Stimulated activated CD4-positive, alpha-beta T cell treated with anti-CD3 and anti-CD28 coated beads, Interleukin-12 subunit alpha, Interleukin-12 subunit beta, amount 100 ng/mL, for 4 hours (primary cell): ENCODE results near the gene MAP3K3.
A peak's percentile ranks its signal among the peaks of the same experiment; 100 is the strongest.

Source experiments
- DNase-seq: peaks from one replicate; pipeline ENCODE4 v3.0.0-alpha.2; 2020

The MAP3K3 gene

DNA sequence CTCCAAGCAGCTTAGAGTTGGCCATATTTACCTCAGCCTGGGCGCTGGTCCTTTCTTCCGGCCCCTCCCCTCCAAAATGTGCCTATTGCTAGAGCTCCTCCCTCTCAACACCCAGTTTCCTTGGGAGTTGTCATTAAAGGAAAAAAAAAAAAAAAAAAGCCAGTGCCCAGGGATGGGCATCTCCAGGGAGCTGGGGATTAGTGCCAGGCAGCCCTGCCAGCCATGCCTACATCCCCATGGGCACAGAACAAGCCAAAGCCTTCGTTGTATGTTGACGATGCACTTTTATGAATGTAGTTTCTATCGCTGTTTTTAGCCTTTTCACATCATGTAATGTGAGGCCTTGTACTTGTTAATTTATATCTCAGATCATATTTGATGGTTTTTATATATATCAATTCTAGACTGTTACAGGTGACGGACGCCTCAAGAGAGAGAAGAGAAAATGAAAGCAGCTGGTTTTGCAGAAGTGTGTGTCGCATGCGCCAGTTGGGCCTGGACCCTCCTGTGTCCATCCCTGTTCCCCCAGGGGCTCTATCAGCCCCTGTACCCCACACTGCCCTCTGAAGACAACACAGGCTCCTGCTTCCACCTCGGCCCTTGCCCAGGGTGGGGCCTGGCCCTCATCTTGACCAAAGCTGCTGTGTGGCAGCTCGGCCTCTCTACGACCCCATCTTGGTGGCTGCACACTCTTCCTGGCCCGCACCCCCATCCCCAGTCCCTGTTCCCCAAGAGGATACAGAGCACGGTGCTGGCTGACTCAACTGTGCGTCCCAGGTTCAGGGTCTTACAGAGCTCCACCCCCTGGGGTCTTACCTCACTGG is 72.9 kb downstream of the MAP3K3 start:
- no peak for DNase-seq

DNA sequence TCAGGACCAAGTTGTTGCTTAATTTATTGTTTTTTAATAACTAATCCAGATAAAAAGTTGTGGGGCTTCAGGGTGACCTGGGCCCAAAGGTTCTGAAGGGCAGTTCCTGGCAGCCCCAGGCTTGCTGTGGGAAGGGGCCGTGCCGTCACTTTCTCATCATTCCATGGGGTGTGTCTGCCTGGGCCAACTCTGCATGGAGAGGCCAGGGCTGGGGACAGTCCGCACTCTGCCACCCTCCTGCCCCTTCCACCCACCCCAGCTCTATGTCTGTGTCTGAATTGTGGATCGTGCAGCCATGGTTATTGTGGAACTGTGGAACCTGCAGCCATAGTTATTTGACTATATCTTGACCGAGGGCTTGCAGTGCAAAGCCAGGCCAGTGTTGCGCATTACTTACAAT is 73.7 kb downstream of the MAP3K3 start:
- no peak for DNase-seq

DNA sequence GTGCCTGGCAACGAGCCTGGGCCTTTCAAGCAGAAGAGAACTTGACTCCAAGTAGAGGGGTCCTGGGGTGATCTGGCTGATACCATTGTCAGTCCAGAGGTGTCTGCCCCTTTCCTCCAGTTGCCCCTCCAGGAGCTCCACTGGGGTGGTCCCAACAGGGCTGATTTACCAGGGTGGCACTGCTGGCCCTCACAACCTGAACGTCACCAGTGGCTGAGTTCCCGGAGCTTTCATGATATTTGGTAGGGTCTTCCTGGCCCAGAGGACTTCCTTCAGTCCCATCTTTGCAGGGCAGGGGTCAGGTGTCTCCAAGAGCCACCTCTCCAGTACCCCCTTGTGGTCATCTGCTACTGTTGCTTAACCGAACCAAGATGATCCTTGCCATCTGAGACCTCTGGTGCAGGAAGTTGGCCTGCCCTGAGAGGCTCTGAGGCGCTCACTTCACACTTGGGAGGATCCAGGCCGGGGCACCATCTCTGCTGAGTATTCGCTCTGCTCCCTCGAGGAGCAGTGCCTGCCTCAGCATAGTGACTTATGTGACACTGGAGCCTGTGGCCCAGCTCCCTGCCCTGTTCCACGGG is 74.3 kb downstream of the MAP3K3 start:
- peak; percentile 20 for DNase-seq

DNA sequence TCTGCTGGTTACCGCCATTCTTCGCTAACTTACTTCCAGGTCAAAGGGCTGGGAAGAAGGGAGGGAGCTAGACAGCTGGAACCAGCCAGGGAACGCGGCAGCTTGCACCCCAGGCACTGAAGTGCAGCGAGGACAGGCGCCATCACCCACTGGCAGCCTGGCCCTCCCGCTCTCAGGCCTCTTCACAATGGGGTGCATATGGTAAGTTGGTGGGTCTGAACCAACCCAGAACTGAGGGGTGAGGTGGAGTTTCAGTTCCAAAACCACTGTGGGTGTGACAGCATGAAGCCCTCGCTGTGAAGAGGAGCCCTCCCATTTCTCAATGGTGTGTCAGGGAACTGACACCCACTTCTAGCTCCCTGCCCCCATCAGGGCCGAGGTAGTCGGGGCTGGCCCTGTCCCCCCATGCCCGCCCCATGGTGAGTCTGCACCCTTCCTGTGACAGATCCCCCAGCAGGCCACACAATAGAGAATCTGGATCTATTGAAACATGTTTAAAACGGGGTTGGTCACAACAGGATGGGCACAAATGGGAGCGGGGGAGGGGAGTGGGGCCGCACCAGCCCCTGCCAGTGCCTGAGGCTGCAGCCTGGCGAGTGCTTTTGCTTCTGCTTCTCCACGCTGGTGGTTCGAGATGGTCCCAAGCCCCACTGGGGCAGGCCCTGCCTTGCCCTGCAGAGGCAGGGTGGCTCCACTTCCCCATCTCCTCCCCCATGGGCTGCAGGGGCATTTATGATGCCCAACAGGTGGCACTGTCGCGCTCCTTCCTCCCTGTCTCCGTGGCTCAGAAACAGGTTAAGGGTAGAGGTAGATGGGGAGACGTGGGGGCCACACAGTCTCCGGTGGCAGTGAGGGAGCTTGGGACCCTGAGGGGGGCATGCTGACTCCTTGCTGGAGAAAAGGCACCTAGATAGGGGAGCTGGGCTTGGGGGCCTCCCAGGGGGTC is 75.4 kb downstream of the MAP3K3 start:
- peak; percentile 65 for DNase-seq

DNA sequence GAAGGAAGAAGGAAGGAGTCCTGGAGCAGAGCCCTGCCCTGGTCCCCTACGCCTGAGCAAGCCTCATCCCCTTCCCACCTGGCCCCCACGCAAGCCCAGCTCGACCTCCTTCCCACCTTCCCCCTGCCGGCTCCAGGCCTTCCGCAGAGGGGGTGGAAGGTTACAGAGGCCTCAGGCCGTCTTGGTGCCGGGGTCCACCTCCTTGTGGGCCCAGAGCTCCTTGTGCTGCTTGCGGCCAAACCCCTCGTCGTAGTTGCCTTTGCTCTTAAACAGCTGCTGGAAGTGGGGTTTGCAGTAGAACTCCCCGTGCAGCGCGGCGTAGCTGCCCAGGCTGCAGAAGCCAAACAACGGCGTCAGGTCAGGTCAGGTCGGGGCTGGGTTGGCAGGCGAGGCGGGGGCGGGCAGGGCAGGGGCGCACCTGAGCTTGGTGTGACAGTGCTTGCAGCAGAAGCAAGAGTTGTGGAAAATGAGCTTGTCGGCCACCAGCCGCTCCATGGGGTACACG is 76.2 kb downstream of the MAP3K3 start:
- peak; percentile 28 for DNase-seq

DNA sequence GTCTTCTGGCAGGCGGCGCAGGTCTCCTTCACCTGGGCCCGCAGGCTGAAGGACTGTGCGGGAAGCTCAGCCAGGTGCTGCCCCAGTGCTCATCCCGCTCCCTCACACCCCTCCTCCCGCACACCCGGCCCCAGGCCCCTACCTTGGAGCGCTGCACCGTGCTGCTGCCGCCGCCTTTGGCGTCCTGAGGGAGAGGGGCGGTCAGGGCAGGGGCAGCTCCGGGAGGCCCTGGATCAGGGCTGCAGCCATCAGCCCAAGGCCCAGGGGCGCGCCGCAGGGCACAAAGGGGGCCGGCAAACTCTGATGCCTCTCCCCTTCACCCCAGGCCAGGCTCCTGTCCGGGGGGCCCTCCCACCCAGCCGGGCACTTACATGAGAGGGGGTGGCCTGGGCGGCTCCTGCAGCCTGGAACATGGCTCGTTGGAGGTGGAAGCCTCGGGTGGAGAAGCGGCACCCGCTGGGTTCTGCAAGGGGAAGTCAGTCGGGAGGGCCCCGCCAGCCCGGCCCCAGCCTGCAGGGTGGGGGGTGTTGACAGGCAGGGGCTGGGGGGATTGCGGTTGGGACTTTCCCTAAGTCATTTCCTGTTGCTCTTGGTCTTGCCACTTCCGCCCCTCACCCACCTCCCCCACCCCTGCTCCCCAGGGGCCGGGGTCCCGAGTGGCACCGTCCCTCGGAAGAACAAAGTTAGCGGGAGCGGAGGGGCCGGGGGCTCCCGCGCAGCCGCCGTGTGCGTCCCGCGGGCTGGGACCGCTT is 76.8 kb downstream of the MAP3K3 start:
- peak; percentile 67 for DNase-seq

DNA sequence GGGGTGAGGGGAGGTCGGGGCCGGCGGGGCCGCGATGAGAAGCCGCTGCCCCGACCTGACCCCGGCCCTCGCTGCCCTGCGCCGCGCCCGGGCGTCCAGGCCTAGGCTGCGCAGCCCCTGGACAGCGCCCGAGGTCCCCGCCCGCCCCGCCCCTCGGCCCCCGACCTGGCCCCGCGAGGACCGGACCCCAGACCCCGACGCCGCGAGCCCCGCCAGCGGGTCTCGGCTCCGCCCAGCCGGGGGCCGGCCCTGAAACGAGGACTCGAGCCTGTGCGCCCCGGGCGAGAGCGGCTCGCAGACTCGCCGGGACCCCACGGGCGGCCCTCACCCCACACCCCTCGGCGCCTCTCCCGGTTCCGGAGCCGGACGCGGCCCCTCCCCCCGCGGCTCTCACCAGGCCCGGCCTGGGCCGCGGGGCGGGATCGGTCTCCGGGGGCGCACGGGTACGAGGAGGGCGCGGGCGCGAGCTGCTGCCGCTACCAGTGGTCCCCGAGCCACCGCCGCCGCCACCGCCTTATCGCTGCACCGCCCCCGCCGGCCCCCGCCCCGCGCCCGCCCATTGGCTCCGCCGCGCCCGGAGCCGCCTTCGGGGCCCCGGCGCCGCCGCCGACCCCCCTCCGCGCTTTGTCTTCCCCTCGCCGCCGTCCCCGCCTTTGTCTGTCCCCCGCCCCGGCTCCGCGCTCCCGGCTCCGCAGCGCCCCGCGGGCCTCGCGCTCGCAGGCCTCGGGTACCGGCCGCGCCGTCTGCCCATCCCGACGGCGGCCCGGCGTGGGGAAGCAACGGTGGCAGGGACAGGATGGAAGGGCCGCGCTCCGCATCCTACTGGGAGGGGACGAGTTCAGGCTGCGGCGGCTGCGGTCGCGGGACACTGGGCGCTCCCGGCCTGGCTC is 77.7 kb downstream of the MAP3K3 start, which contains the start of gene LIMD2:
TSS of gene LIMD2 (minus strand) at position 488 of the 890 bp plus-strand sequence. CDS start 827 bp downstream, outside the sequence.
- peak; percentile 80 for DNase-seq

DNA sequence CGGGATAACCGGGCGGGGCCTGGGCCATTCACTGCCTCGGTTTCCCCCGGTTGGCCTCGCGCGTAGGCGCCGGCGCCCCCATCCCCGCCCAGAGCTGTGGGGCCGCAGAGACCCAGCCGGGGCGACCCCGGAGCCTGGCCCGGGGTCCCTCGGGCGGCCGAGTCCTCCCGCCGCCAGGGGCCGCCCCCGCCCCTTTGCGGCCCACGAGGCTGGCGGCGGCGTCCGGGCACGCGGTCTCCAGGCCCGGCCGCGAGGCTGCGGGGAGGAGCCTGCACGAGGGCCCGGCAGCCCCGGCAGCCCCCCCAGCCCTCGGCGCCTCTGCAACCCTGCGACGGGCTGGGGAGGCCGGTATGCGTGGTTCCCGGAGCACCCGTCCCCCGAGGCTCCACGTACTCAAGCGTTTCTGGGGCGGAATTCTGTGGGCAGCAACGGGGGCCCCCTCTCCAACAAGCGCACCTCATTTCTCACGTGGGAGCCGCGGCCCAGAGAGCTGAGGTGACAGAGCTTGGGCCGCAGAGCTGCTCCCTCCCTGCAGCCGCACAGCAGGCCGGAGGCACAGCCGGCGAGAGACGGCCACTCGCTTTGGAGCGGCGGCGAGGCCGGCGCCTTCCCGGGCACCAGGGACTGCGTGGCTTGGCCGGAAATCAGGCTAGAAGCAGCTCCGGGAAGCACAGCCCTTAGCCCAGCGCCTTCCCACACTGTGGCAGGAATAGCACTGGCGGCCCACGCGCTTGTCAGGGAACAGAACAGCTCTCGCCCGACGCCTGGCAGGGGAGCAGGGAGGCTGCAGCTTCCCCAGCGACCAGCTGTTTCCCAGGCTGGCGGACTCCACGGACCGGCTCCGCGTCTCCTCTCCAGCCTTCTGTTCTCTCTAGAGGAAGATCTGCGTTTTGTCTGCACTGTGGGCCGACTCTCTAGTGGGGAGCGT is 78.6 kb downstream of the MAP3K3 start:
- peak; percentile 51 for DNase-seq

DNA sequence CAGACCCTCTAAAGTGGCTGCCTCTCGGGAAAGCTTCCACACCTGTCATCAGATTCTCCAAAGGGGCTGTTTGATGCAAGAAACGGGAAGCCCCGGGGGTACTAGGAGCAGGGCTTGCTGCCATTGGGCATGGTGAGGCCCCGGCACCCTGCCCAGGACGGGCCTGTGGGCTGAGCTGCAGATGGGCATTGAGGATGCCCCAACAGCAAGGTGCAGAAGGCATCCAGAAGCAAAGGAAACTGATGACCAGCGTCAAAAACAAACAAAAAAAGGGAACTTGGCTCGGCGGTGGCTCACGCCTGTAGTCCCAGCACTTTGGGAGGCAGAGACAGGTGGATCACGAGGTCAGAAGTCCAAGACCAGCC is 79.2 kb downstream of the MAP3K3 start:
- no peak for DNase-seq

DNA sequence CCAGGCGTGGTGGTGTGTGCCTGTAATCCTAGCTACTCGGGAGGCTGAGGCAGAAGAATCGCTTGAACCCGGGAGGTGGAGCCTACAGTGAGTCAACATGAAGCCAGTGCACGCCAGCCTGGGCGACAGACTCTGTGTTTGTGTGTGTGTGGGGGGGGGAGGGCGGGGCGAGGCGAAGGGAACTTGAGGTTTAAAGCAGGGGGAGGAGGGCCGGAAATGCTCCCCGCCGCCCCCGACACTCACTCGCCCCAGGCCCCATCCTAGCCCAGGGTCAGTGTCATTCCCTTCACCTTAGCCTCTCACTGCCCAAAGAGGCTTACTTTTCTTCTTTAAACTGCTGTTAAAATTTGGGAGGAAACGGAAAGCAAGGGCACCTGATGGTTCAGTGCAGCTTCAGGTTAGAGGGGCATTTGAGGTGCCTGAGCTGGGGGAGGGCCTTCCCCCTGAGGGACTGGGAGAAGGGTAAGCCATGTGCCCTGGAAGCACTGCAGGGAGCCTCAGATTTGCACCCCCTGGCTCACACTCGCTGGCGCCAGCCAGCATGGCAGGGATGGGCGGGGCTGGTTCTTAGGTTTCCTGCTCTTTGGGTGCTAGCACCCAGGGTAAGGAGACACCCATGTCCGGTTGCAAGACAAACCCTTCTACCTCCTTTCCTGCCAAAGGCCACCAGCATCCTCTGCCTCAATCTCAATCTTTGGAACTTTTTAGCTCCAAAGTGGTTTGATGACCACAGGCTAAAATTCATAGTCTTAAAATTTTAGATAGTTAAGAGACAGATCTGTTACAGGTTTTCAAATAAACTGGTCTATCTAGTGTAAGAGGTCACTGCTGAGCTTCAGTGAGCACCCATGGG is 79.9 kb downstream of the MAP3K3 start:
- DNase-seq = peak; percentile 65

DNA sequence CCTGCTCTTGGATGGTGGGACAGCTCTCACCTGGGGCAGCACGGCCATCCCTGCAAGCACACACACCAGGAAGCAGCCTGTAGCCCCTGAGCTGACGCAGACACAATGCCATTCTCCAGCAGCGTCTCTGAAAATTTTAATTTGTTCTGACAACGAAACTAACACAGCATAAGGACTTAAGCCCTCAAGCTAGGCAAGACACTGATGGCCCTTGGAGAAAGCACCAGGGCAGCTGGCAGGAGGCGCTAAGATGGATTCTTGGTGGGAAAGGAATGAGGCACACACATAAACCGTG is 80.5 kb downstream of the MAP3K3 start:
- DNase-seq = no peak

DNA sequence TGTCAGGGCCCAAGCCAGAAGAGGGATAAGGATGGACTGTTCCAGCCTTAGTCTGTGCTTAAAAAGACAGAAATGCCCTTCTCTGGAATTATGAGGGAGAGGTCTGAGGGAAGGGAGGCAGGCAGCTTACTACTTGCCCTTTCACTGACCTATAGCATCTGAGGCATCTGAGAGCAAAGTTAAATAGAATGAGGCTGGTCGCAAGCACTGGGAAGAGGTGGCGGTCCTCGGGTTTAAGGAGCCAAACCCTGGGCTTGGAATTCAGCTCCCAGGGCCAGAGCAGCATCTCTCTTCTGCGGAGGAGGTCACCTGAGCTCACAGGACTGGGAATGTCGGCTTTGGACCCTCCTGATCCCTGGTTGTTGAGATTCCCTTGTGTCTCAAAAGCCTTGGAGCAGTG is 80.8 kb downstream of the MAP3K3 start:
- DNase-seq = no peak

DNA sequence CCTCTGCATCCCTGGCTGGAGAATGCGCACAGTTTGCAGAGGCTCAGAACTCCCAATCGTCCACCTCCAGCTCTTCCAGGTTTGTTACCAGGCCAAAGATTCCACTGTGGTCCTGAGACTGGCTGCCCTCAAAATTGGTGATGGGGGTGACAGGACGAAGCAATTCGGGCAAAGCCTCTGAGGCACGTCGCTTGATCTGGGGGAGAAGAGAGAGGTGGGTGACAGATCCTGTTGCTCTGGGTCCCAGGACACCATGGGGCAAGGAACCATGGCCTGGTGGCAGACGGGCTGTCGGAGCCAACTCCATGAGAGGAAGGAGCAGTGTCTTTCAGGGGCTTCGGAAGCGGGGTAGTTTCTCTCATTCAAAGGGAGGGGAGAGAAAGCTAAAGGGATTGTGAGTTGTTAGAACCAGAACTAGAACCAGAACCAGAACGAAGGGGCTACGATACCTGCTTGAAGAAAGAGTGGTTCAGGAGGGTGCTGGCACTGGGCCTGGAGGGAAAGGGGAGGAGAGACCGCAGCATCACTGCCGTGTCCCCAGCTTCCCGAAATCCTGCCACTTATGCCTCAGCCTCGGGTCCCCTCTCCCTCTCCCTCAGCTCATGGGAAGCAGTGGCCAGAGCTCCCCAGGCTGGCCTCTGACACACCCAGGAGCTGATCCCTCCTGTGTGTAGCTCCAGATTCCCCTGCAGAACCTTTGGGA is 81.5 kb downstream of the MAP3K3 start:
- DNase-seq = no peak

DNA sequence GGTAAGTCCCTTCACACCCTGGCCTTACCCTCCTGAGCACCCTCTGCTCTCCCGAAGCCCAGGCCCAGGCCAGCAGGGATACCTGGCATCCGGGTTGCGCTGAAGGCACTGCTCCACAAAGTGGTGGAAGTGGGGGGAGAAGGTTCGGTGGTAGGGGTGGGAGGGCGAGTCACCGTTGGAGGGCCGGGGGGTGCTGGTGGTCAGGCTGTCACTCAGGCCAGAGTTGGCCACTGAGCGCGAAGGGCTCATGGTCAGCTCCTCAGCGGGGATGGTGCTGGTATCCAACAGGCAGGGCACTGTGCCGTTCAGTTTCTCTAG is 82.0 kb downstream of the MAP3K3 start:
- no peak for DNase-seq

DNA sequence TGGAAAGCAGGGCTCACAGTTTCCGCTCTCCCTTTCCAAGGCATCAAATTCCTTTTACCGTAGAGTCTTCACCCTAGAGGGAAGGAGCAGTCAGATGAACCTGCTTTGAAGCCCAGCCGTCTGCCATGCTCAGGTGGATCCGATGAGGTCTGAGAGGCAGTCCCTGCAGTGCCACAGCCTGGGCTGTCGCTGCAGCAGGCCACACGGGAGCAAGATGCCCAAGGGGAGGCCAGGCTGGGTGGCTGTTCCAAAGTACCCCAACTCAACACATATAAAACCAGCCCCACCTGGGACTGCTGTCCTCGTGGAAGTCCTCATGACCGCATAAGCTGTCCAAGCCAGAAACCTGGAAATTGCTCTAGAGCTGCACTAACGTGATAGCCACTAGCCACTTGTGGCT is 82.6 kb downstream of the MAP3K3 start:
- no peak for DNase-seq

DNA sequence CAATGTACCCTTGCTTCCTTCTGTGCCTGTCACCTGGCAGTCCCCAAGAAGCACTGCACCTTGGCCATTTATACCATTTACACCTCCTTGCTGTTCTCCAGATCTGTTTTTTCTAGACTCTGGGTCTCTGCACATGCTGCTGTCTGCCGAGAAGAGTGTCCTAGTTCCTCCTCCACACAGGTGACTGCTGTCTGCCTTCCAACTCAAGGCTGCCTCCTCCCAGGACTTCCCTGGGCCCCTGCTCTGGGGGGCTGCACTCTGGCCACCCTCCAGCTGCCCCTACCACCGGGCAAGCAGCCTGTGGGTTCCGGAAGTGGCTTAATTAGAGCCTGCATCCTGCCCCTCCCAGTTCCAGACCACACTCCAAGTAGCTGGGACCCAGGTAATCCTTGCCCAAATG is 83.4 kb downstream of the MAP3K3 start:
- no peak for DNase-seq

DNA sequence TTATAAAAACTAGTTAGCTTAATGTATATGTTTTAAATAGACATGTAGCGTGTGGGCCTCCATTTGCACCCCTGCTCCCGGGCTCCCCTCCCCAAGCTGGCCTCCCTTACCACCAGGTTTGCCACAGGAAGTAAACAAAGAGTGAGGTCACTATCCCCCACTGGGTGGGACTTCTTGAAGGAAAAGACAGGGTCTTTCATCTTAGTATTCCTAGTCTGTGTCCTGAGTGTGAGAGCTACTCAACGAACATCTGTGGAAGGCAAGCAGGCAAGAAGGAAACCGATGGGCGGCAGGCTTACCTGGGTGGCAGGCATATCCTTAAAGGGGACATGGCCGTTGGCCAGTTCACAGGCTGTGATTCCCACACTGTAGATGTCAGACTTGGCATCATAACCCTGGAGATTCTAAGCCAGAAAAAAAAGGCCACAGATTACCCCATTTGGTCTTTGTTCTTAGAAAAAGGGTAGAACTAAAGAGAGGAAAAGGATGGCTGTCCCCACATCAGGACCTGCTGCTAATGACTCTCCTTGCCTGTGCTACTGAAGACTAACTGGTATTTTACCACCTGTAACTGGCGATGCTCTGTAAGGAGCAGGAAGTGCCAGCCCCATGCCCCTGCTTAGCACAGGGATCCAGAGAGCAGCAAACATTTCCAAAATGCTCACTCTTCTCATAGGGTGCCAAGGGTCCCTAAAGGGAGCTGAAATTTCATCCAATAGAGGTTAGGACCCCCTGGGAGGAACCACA is 84.3 kb downstream of the MAP3K3 start:
- DNase-seq = no peak

DNA sequence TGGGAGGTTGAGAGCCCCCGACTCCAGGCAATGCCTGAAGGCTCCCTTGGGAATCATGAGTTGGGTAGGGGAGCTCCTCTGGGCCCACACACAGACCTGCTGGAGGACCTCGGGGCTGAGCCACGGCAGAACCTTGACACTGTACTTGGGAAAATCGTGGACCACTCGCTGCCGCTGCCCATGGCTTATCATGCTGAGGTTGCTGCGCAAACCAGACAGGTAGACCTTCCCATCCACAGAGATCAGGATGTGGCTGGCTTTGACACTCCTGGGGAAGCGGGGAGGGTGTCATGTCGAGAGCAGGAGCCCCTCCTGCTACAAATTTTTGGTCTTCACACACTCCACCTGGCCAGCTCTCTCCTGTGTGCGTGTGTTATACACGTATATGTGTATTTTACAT is 84.9 kb downstream of the MAP3K3 start:
- no peak for DNase-seq
